GM23338 (cell line): ENCODE data around the gene HMOX1. TPM values are rescaled to one million over a fixed set of nuclear protein-coding genes. Genes with fewer than 3 reads are reported as not detected.

ENCODE experiments used
- ATAC-seq: fragments of 200-7000 bp; cut with Tn5 transposase; 3 replicates; pipeline ENCODE4 v1.9.1; 2020
- DNase-seq: peaks from one replicate; pipeline ENCODE4 v3.0.0-alpha.2; 2015; ENCODE audit warnings: low spot score
- H2AFZ ChIP-seq: fragments of 200-600 bp; sonication (generic); 2 replicates; pipeline ENCODE4 v1.8.0; 2016; ENCODE audit warnings: antibody characterized with exemption, mild to moderate bottlenecking, moderate library complexity
- H3F3A ChIP-seq: fragments of 200-600 bp; sonication (generic); replicated peaks from 2 replicates; pipeline ENCODE4 v1.8.0; 2017; ENCODE audit warnings: antibody characterized with exemption, mixed run types, low read depth
- H3K27ac ChIP-seq: fragments of 200-600 bp; sonication (generic); 2 replicates; pipeline ENCODE4 v1.6.1; 2016; ENCODE audit warnings: low read depth
- H3K27me3 ChIP-seq: fragments of 200-600 bp; sonication (generic); 2 replicates; pipeline ENCODE4 v1.8.0; 2016; ENCODE audit warnings: mild to moderate bottlenecking, mixed run types, moderate library complexity; ENCODE audit not compliant: insufficient read depth
- H3K36me3 ChIP-seq: fragments of 200-600 bp; sonication (generic); 2 replicates; pipeline ENCODE4 v1.8.0; 2016; ENCODE audit warnings: mild to moderate bottlenecking; ENCODE audit not compliant: insufficient read depth
- H3K4me1 ChIP-seq: fragments of 200-600 bp; sonication (generic); 2 replicates; pipeline ENCODE4 v1.8.0; 2016; ENCODE audit warnings: mild to moderate bottlenecking, moderate library complexity; ENCODE audit not compliant: insufficient read depth
- H3K4me2 ChIP-seq: fragments of 200-600 bp; sonication (generic); 2 replicates; pipeline ENCODE4 v1.7.1; 2017; ENCODE audit warnings: mixed run types
- H3K4me3 ChIP-seq: fragments of 200-600 bp; sonication (generic); 2 replicates; pipeline ENCODE4 v1.6.1; 2016; ENCODE audit warnings: mixed run types
- H3K79me2 ChIP-seq: fragments of 200-600 bp; sonication (generic); replicated peaks from 2 replicates; pipeline ENCODE4 v1.8.0; 2017; ENCODE audit warnings: mild to moderate bottlenecking; ENCODE audit not compliant: insufficient read depth
- H3K9me2 ChIP-seq: fragments of 200-600 bp; sonication (generic); 2 replicates; pipeline ENCODE4 v1.8.0; 2017; ENCODE audit not compliant: insufficient read depth
- H4K20me1 ChIP-seq: fragments of 200-600 bp; sonication (generic); replicated peaks from 2 replicates; pipeline ENCODE4 v1.8.0; 2017; ENCODE audit warnings: mild to moderate bottlenecking; ENCODE audit not compliant: insufficient read depth
- H3K27ac Mint-ChIP-seq: 2 replicates; pipeline ENCODE4 v1.8.0; 2020; ENCODE audit warnings: inconsistent platforms, mild to moderate bottlenecking, moderate library complexity, mixed read lengths
- H3K27me3 Mint-ChIP-seq: 3 replicates; pipeline ENCODE4 v1.8.0; 2022; ENCODE audit warnings: low read depth, mild to moderate bottlenecking, moderate library complexity, mixed read lengths, inconsistent platforms; ENCODE audit not compliant: insufficient read depth, poor library complexity
- H3K36me3 Mint-ChIP-seq: 3 replicates; pipeline ENCODE4 v1.8.0; 2021; ENCODE audit warnings: low read depth, mild to moderate bottlenecking, inconsistent platforms, moderate library complexity, mixed read lengths
- H3K4me1 Mint-ChIP-seq: 3 replicates; pipeline ENCODE4 v1.8.0; 2020; ENCODE audit warnings: mild to moderate bottlenecking, inconsistent platforms, mixed read lengths
- H3K4me3 Mint-ChIP-seq: 3 replicates; pipeline ENCODE4 v1.8.0; 2021; ENCODE audit warnings: moderate library complexity, mild to moderate bottlenecking, inconsistent platforms, mixed read lengths
- H3K9me3 Mint-ChIP-seq: 3 replicates; pipeline ENCODE4 v1.8.0; 2020; ENCODE audit warnings: moderate library complexity, mild to moderate bottlenecking, inconsistent platforms, mixed read lengths
- CREB1 ChIP-seq: fragments of 250-450 bp; sonication (Bioruptor Pico); IDR thresholded peaks from 2 replicates; pipeline ENCODE4 v1.5.0; 2020; ENCODE audit warnings: low read depth, mild to moderate bottlenecking, moderate library complexity
- CTCF ChIP-seq, 2 experiments: fragments of 200-600 bp in 1 of 2; sonication (generic) in 1 of 2; conservative IDR thresholded peaks; 2 replicates each; pipeline versions ENCODE4 v1.5.1 to v1.6.1; 2016 to 2017; ENCODE audit warnings: antibody characterized with exemption in 2 of 2, low read depth in 2 of 2, mild to moderate bottlenecking in 2 of 2, moderate library complexity in 1 of 2
- ETS1 ChIP-seq: IDR thresholded peaks from 2 replicates; pipeline ENCODE4 v1.6.1; 2016; ENCODE audit warnings: antibody characterized with exemption
- EZH2 ChIP-seq: fragments of 200-600 bp; sonication (generic); IDR thresholded peaks from one replicate; pipeline ENCODE4 v1.8.0; 2017; ENCODE audit warnings: antibody characterized with exemption, mild to moderate bottlenecking, low read depth; ENCODE audit not compliant: unreplicated experiment
- EZH2phosphoT487 ChIP-seq: fragments of 200-600 bp; sonication (generic); IDR thresholded peaks from one replicate; pipeline ENCODE4 v1.8.1; 2018; ENCODE audit warnings: antibody characterized with exemption; ENCODE audit not compliant: unreplicated experiment
- JUNB ChIP-seq: IDR thresholded peaks from one replicate; pipeline ENCODE4 v1.6.1; 2016; ENCODE audit warnings: antibody characterized with exemption; ENCODE audit not compliant: unreplicated experiment
- NANOG ChIP-seq: IDR thresholded peaks from 2 replicates; pipeline ENCODE4 v1.6.1; 2016; ENCODE audit warnings: antibody characterized with exemption, borderline replicate concordance
- POLR2AphosphoS5 ChIP-seq: IDR thresholded peaks from 2 replicates; pipeline ENCODE4 v1.6.1; 2016; ENCODE audit warnings: antibody characterized with exemption, low read depth
- REST ChIP-seq: IDR thresholded peaks from one replicate; pipeline ENCODE4 v1.6.1; 2018; ENCODE audit warnings: antibody characterized with exemption; ENCODE audit not compliant: unreplicated experiment
- STAT1 ChIP-seq: IDR thresholded peaks from one replicate; pipeline ENCODE4 v1.6.1; 2016; ENCODE audit warnings: antibody characterized with exemption; ENCODE audit not compliant: unreplicated experiment
- ZNF114 ChIP-seq: fragments of 250-450 bp; sonication (Bioruptor Pico); IDR thresholded peaks from 2 replicates; pipeline ENCODE4 v1.5.0; 2020; ENCODE audit warnings: mild to moderate bottlenecking, moderate library complexity
- ZNF331 ChIP-seq: fragments of 250-450 bp; sonication (Bioruptor Pico); IDR thresholded peaks from 2 replicates; pipeline ENCODE4 v1.5.0; 2020; ENCODE audit warnings: low read depth, mild to moderate bottlenecking, moderate library complexity
- ZNF462 ChIP-seq: fragments of 250-450 bp; sonication (Bioruptor Pico); IDR thresholded peaks from 2 replicates; pipeline ENCODE4 v1.5.0; 2020; ENCODE audit warnings: mild to moderate bottlenecking, moderate library complexity
- polyA plus RNA-seq: library from polyadenylated mRNA; unstranded; fragments of >200 nt; fragmentation: Nextera tagmentation; extraction: Ambion mirVana; gene quantifications from 2 replicates; pipeline ENCODE4 v1.2.1, GENCODE V29; 2016
- total RNA-seq: library from RNA; depleted of rRNA; stranded (reverse); fragments of >200 nt; shearing (Covaris generic); gene quantifications from 2 replicates; pipeline ENCODE4 v1.2.3, GENCODE V29; 2014

HMOX1 gene
- total and polyA plus RNA-seq, 2 experiments from 2014 or later: 10.9 to 22.6 TPM

GRCh38 chr22:35380013-35380412, 883 bp upstream of the HMOX1 start:
- H3K4me1 Mint-ChIP-seq: peaks cover 60% of the 10 kb centered on the region
- ATAC-seq (no peak), DNase-seq (no peak)
- Histone ChIP-seq H2AFZ (no peak overlapping the region), H3K9me2 (no peaks in the 10 kb centered on the region), H3K4me1 (peaks cover 69% of the 10 kb centered on the region), H4K20me1 (no peaks in the 10 kb centered on the region), H3K4me3 (no peak overlapping the region; the same call in 1 of the 2 replicates), H3K79me2 (peaks cover 11% of the 10 kb centered on the region), H3K36me3 (no peaks in the 10 kb centered on the region), H3F3A (peaks cover 41% of the 10 kb centered on the region), H3K4me2 (0 out of 2 replicates have a peak overlapping the region, but pooled peaks have one; percentile 39), H3K27me3 (no peaks in the 10 kb centered on the region), H3K27ac (no peak overlapping the region)
- peaks cover 33% of the 10 kb centered on the region for H3K27me3 Mint-ChIP-seq
- H3K4me3 Mint-ChIP-seq: peak overlapping the region; percentile 77
- TF ChIP-seq NANOG (no peak), JUNB (no peak), ZNF114 (CRISPR knock-in tag) (no peak), ZNF331 (CRISPR knock-in tag) (no peak), REST (no peak), CREB1 (no peak), EZH2phosphoT487 (no peak), STAT1 (no peak), ETS1 (no peak), POLR2AphosphoS5 (no peak), CTCF (conservative IDR thresholded peaks at IDR 0.05; ENCODE audit: low read depth in 2 of 2) (no peak), EZH2 (no peak), ZNF462 (no peak)
- H3K27ac Mint-ChIP-seq: no peak overlapping the region
- H3K9me3 Mint-ChIP-seq: no peaks in the 10 kb centered on the region
- peaks cover 23% of the 10 kb centered on the region for H3K36me3 Mint-ChIP-seq
